ENCODE measurements around the gene CCDC138. TPM values are rescaled to one million over a fixed set of nuclear protein-coding genes. Genes with fewer than 3 reads are reported as not detected.
"Not testable (repeated sequence)": the region's sequence is repeated elsewhere in the genome, so short reads cannot be mapped to it uniquely, and the experiment has no call there.

The CCDC138 gene, protein sequence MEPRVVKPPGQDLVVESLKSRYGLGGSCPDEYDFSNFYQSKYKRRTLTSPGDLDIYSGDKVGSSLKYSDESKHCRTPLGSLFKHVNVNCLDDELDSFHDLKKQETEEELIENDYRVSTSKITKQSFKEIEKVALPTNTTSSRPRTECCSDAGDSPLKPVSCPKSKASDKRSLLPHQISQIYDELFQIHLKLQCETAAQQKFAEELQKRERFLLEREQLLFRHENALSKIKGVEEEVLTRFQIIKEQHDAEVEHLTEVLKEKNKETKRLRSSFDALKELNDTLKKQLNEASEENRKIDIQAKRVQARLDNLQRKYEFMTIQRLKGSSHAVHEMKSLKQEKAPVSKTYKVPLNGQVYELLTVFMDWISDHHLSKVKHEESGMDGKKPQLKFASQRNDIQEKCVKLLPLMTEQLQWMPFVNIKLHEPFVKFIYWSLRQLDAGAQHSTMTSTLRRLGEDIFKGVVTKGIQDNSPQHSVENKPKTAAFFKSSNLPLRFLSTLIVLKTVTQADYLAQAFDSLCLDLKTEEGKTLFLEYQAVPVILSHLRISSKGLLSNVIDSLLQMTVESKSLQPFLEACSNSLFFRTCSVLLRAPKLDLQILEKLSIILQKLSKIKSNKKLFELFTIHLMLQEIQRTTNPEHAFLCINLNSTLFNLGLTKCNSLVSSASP
- total RNA-seq: 1 to 10 TPM; 2.9 to 8.0 TPM

DNA sequence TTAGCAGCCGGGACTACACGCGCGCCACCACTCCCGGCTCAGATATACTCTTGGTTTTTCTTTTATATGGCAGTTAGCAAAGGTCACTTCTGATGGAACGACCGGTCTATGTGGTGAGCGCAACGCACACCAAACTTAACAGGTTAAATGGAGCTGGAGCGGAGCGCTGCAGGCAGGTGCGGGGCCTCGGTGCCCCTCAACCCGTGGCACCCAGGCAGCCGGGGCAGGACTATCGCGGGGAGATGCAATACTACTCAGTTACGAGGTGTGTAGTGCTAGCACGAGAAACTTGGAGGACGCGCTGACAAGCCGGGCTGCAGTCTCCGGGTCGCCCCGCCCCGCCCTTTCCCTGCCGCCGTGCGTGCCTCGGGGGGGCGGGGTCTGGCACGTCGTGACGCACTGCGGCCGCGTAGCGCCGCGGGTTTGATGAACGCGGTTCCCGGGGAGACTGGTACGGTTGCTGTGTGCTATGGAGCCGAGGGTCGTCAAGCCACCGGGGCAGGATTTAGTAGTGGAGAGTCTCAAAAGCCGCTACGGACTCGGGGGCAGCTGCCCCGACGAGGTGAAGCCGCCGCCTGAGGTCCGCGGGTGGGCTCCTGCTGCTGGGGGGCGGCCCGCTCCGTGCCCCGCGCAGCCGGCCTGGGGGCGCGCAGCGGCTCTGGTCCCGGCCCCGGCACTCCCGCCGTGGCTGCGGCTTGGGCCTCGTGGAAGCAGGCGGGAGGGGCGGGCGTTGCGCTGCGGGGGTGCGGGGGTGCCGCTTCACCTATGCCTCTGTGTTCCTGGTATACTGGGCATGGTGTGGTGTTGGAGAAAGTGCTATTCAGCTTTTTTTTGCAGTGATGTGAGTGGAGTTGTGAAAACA is at the start of gene CCDC138:
Gene CCDC138, plus strand, starts transcription at position 418 of the 862 bp plus-strand sequence. Its CDS starts 52 bp downstream, at position 470.
- Histone ChIP-seq H3K27me3 (no peaks in the 10 kb centered on the region), H3K9ac (ENCODE audit: low read depth in 2 of 2, low read length in 2 of 2) (peak within 1 kb of the TSS; percentile 82 to 84), H3K9me3 (no peaks in the 10 kb centered on the region), H3K36me3 (no peaks in the 10 kb centered on the region), H3K4me3 (peak within 1 kb of the TSS; percentile 79), H3K27ac (peak within 1 kb of the TSS; percentile 63), H3K4me1 (no peaks in the 10 kb centered on the region)
- TF ChIP-seq, protein P1, sequence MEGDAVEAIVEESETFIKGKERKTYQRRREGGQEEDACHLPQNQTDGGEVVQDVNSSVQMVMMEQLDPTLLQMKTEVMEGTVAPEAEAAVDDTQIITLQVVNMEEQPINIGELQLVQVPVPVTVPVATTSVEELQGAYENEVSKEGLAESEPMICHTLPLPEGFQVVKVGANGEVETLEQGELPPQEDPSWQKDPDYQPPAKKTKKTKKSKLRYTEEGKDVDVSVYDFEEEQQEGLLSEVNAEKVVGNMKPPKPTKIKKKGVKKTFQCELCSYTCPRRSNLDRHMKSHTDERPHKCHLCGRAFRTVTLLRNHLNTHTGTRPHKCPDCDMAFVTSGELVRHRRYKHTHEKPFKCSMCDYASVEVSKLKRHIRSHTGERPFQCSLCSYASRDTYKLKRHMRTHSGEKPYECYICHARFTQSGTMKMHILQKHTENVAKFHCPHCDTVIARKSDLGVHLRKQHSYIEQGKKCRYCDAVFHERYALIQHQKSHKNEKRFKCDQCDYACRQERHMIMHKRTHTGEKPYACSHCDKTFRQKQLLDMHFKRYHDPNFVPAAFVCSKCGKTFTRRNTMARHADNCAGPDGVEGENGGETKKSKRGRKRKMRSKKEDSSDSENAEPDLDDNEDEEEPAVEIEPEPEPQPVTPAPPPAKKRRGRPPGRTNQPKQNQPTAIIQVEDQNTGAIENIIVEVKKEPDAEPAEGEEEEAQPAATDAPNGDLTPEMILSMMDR (IDR thresholded peaks at IDR 0.05): no peak
- DNase-seq: peak; percentile 93
- intact Hi-C loops (cut with DNase I): no loop called here

DNA sequence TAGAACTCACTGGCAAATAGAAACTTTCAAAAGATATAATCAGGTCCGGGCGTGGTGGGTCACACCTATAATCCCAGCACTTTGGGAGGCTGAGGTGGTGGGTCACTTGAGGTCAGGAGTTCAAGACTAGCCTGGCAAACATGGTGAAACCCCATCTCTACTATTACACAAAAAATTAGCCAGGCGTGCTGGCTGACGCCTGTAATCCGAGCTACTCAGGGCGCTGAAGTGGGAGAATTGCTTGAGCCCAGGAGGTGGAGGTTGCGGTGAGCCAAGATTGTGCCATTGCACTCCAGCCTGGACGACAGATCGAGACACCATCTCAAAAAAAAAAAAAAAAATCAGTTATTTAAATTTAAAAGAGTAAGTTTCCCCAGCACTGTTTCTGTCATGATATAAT is 28.6 kb upstream of the CCDC138 start:
- H3K27me3 ChIP-seq; H3K4me1 ChIP-seq; H3K9ac ChIP-seq (ENCODE audit: low read depth in 2 of 2, low read length in 2 of 2); H3K36me3 ChIP-seq; H3K9me3 ChIP-seq; H3K4me3 ChIP-seq; DNase-seq; intact Hi-C loops (cut with DNase I); H3K27ac ChIP-seq: not testable (repeated sequence)

DNA sequence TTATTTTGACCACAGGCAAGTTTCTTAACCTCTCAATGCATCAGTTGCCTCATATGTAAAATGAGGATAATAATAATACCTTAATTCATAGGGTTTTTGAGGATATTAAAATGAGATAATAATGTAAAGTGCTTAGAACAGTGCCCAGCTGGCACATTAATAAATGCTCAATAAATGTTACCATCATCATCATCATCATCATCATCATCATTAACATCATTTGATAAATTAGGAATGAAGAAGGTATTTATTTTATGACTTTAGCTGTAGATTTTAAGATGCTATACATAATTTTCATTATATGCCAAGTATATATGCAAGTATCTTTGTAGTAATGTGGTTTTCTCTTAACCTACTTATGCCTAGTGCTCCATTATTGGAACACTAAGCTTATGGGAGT is 24.0 kb upstream of the CCDC138 start:
- H3K4me1 ChIP-seq; H3K36me3 ChIP-seq; H3K27ac ChIP-seq; DNase-seq; intact Hi-C loops (cut with DNase I); H3K9me3 ChIP-seq; H3K9ac ChIP-seq (ENCODE audit: low read depth in 2 of 2, low read length in 2 of 2); H3K27me3 ChIP-seq; H3K4me3 ChIP-seq: not testable (repeated sequence)

DNA sequence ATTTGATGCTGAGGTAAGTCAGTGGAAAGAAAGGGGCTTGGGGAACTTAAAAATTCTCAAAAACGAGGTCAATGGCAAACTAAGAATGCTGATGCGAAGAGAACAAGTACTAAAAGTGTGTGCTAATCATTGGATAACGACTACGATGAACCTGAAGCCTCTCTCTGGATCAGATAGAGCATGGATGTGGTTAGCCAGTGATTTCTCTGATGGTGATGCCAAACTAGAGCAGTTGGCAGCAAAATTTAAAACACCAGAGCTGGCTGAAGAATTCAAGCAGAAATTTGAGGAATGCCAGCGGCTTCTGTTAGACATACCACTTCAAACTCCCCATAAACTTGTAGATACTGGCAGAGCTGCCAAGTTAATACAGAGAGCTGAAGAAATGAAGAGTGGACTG is 19.9 kb upstream of the CCDC138 start:
- intact Hi-C loops (cut with DNase I); H3K4me1 ChIP-seq; H3K27me3 ChIP-seq; H3K36me3 ChIP-seq; H3K27ac ChIP-seq; H3K4me3 ChIP-seq; DNase-seq; H3K9ac ChIP-seq (ENCODE audit: low read depth in 2 of 2, low read length in 2 of 2); H3K9me3 ChIP-seq: not testable (repeated sequence)

DNA sequence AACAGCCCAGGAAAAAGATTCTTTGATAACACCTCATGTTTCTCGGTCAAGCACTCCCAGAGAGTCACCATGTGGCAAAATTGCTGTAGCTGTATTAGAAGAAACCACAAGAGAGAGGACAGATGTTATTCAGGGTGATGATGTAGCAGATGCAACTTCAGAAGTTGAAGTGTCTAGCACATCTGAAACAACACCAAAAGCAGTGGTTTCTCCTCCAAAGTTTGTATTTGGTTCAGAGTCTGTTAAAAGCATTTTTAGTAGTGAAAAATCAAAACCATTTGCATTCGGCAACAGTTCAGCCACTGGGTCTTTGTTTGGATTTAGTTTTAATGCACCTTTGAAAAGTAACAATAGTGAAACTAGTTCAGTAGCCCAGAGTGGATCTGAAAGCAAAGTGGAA is 18.7 kb upstream of the CCDC138 start:
- H3K4me3 ChIP-seq; H3K27ac ChIP-seq; intact Hi-C loops (cut with DNase I); DNase-seq; H3K9me3 ChIP-seq; H3K9ac ChIP-seq (ENCODE audit: low read depth in 2 of 2, low read length in 2 of 2); H3K27me3 ChIP-seq; H3K4me1 ChIP-seq: not testable (repeated sequence)
- peaks cover 13% of the 10 kb centered on the region for H3K36me3 ChIP-seq

DNA sequence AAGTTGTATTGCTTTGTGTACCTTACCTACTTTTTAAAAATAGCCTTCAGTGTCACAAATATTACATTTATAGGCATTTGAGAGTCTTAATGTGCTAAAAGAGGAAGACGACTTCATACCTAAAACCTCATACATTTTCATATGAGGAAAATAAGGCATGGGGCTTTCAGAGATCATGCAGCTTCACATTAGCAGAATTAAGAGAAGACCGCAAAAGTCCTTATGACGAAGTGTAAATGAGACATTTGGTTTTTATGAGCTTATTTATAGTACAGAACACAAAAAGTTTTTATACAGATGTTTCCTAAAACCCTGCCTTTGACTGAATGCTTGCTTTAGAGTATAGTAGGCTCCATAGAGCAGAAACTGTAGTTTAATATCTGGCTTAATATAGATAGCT is 10.1 kb upstream of the CCDC138 start:
- intact Hi-C loops (cut with DNase I): no loop called here
- Histone ChIP-seq H3K27ac (no peak overlapping the region), H3K9me3 (no peaks in the 10 kb centered on the region), H3K4me3 (no peak overlapping the region), H3K36me3 (peaks cover 11% of the 10 kb centered on the region), H3K4me1 (no peaks in the 10 kb centered on the region), H3K9ac (ENCODE audit: low read depth in 2 of 2, low read length in 2 of 2) (no peak overlapping the region), H3K27me3 (no peaks in the 10 kb centered on the region)
- TF ChIP-seq, protein P1 (IDR thresholded peaks at IDR 0.05): no peak
- no peak for DNase-seq

DNA sequence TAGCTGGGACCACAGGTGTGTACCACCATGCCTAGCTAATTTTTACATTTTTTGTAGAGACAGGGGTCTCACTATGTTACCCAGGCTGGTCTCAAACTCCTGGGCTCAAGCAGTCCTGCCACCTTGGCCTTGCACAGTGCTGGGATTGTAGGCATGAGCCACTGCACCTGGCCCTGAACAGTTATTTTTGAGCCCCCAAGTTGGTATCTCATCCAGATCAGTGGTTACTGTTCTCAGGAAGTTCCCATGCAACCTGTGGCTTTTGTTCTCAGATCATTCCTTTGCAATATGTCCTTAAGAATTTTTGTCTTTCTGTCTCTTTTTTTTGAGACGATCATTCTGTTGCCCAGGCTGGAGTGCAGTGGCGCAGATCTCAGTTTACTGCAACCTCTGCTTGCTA is 7.7 kb upstream of the CCDC138 start:
- H3K36me3 ChIP-seq: no peaks in the 10 kb centered on the region
- no peaks in the 10 kb centered on the region for H3K9me3 ChIP-seq
- no peak overlapping the region for H3K27ac ChIP-seq
- no peak overlapping the region for H3K9ac ChIP-seq (ENCODE audit: low read depth in 2 of 2, low read length in 2 of 2)
- DNase-seq: no peak
- H3K4me3 ChIP-seq: no peak overlapping the region
- no peaks in the 10 kb centered on the region for H3K27me3 ChIP-seq
- intact Hi-C loops (cut with DNase I): no loop called here
- H3K4me1 ChIP-seq: no peaks in the 10 kb centered on the region
- TF ChIP-seq, protein P1 (IDR thresholded peaks at IDR 0.05): no peak
